Mucosa of descending colon (tissue), 3 donors: Measurements from ENCODE around the gene DNAI1. TPM values are rescaled to one million over a fixed set of nuclear protein-coding genes. Genes with fewer than 3 reads are reported as not detected.

ENCODE experiments used
- ATAC-seq: fragments of 200-7000 bp; cut with Tn5 transposase; one replicate; pipeline ENCODE4 v1.9.1; 2020; ENCODE audit warnings: mild to moderate bottlenecking, moderate library complexity
- DNase-seq, 3 donors: peaks; one replicate each; pipeline ENCODE4 v3.0.0-alpha.2; 2020
- H3K36me3 ChIP-seq: fragments of 200-600 bp; one replicate; pipeline ENCODE4 v1.8.0; 2021; ENCODE audit warnings: low read depth, mild to moderate bottlenecking
- H3K4me1 ChIP-seq: fragments of 200-600 bp; one replicate; pipeline ENCODE4 v1.8.0; 2021; ENCODE audit warnings: low read depth, mild to moderate bottlenecking
- H3K4me3 ChIP-seq: fragments of 200-600 bp; one replicate; pipeline ENCODE4 v1.8.0; 2021; ENCODE audit warnings: mild to moderate bottlenecking
- H3K9me3 ChIP-seq: fragments of 200-600 bp; one replicate; pipeline ENCODE4 v1.8.0; 2021; ENCODE audit warnings: mild to moderate bottlenecking
- CTCF ChIP-seq: fragments of 200-600 bp; IDR thresholded peaks from one replicate; pipeline ENCODE4 v1.8.0; 2022; ENCODE audit warnings: antibody characterized with exemption, mild to moderate bottlenecking
- intact Hi-C, 2 donors: fragments of 100-400 bp; cut with DNase I in 1 of 2; cut with micrococcal nuclease in 1 of 2; formaldehyde crosslinking; loops; one replicate each; pipeline versions ENCODE4 v1.11.0 to v1.11.1; 2022; cut with DNase I, micrococcal nuclease
- total RNA-seq, 3 donors: library from RNA; stranded (reverse); fragmentation: NEBNext Ultra II Directional in 2 of 3; extraction: Animal tissue kit (Norgen Biotek cat#: 25700) in 2 of 3; gene quantifications; one replicate each; pipeline versions ENCODE4 v1.2.1 to v1.2.4, GENCODE V29; 2021 to 2023
- donor health status: DM: no; HTN: no; CAD: no; lungs with moderate emphysema.
- donor health status: DM: no; HTN: no; CAD: no.
- donor health status: DM: no; HTN: yes; CAD: no.

Gene DNAI1
- total RNA-seq, 3 donors from 2014 or later: not detected

DNA sequence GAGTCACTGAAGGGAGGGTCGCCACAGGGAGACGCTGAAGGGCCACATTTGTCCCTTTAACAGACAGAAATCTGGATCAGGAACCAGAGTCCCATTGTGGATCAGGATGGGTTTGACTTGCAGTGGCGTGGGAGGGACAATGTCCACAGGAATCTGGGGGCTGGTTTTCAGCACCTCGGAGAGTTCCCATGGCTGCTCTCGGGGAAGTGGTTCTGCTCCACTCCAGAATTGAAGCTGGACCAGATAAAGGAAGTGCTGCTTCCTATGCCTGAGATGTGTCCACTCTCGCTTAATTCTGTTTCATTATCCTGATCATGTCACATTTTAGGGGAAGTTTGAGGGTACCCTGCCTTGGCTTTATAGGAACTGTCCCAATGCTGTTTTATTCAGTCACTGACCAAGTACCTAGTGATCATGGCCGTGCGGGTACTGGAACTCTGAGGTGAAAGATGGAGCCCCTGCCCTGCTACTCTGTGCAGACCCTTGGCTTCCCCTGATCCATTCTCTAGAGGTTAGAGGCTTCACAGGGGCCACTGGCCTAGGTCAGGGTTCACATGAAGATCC is 35.4 kb downstream of the DNAI1 start:
- DNase-seq: peak in 2 of 3 donors; percentile 46 to 62
- intact Hi-C loops: no loop called here

GRCh38 chr9:34496149-34496712 is 37.6 kb downstream of the DNAI1 start:
- no peak for TF ChIP-seq CTCF

More for the DNA sequence above, 35.4 kb downstream of the DNAI1 start:
- Histone ChIP-seq H3K4me3 (no peak overlapping the region), H3K9me3 (no peaks in the 10 kb centered on the region), H3K4me1 (no peaks in the 10 kb centered on the region), H3K36me3 (no peaks in the 10 kb centered on the region)
- TF ChIP-seq CTCF: no peak
- ATAC-seq: no peak

GRCh38 chr9:34498553-34498952 is 39.9 kb downstream of the DNAI1 start:
- no peaks in the 10 kb centered on the region for H3K4me1 ChIP-seq
- DNase-seq: no peak
- no peak overlapping the region for H3K4me3 ChIP-seq
- no peaks in the 10 kb centered on the region for H3K9me3 ChIP-seq
- no peak for ATAC-seq
- H3K36me3 ChIP-seq: no peaks in the 10 kb centered on the region
- intact Hi-C loops: no loop called here
- TF ChIP-seq CTCF: no peak

More at GRCh38 chr9:34496149-34496712, 37.6 kb downstream of the DNAI1 start:
- Histone ChIP-seq H3K36me3 (no peaks in the 10 kb centered on the region), H3K4me1 (no peaks in the 10 kb centered on the region), H3K9me3 (no peaks in the 10 kb centered on the region), H3K4me3 (no peak overlapping the region)
- DNase-seq (no peak), ATAC-seq (no peak)
- intact Hi-C loops: no loop called here

DNA sequence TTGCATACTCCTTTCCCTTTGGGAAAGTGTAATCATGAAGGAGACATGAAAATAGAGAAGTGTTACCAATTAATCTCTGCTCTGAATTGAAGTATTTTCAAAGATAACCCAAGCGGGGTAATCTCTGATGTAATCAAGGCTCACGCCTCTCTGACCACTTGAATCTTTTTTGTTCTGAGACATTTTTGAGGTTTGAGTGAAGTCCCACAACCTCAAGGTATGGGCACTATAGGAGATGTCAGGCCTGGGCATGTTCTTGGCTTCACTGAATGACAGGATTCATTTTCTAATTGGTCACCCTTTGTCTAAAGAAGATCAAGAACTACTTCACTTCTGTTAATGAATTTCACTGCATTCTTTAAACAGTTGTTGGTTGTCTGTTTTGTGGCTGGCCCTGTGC is 40.5 kb downstream of the DNAI1 start:
- Histone ChIP-seq H3K4me3 (no peak overlapping the region), H3K9me3 (no peaks in the 10 kb centered on the region), H3K4me1 (no peaks in the 10 kb centered on the region), H3K36me3 (no peaks in the 10 kb centered on the region)
- DNase-seq (no peak), ATAC-seq (no peak)
- intact Hi-C loops: no loop called here
- no peak for TF ChIP-seq CTCF

DNA sequence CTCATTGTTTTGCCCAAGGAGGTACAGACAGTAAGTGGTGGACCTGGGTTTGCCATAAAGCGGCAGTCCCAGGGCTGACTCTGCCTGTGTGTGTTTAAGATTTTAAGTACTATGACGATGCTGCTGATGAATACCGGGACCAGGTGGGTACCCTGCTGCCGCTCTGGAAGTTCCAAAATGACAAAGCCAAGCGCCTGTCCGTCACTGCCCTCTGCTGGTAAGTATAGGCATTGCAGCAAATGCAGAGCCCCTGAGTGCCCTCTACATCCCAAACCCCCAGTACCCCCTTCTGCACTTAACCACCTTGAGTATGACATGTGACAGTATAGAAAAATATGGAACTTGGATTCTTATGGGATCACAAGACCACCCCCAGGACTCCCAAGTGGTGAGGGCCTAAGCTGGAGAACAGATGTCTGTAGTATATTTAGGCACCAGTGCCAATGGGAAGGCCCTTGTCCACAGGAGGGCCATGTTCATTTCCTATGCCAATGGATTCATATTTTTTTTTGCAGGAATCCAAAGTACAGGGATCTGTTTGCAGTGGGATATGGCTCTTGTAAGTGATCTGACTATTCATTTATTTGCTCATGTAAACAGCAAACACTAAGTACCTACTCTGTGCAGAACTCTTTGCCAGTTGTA is 42.1 kb downstream of the DNAI1 start:
- peak; percentile 70 for ATAC-seq
- TF ChIP-seq CTCF: peak; percentile 95
- peak in 2 of 3 donors; percentile 53 to 71 for DNase-seq
- intact Hi-C loops: loop anchor here in 1 of 2 donors (10.0 kb wide), 1 partner anchor 56 kb away; no protein-coding TSS in a partner anchor
- no peak overlapping the region for H3K4me3 ChIP-seq
- H3K9me3 ChIP-seq: no peaks in the 10 kb centered on the region
- H3K36me3 ChIP-seq: no peaks in the 10 kb centered on the region
- no peaks in the 10 kb centered on the region for H3K4me1 ChIP-seq
